HL-60/S4 treated with retinoic acid at 250 ng/mL for 4 days and 3 days (cell line): ENCODE results near the gene RTN4.

Source experiments
- in situ Hi-C: fragments of 300-500 bp; cut with MboI; formaldehyde crosslinking; loops from 2 replicates; pipeline ENCODE4 v1.7.0; 2022; ENCODE audit warnings: low sequenced_read_pairs

The RTN4 gene

DNA sequence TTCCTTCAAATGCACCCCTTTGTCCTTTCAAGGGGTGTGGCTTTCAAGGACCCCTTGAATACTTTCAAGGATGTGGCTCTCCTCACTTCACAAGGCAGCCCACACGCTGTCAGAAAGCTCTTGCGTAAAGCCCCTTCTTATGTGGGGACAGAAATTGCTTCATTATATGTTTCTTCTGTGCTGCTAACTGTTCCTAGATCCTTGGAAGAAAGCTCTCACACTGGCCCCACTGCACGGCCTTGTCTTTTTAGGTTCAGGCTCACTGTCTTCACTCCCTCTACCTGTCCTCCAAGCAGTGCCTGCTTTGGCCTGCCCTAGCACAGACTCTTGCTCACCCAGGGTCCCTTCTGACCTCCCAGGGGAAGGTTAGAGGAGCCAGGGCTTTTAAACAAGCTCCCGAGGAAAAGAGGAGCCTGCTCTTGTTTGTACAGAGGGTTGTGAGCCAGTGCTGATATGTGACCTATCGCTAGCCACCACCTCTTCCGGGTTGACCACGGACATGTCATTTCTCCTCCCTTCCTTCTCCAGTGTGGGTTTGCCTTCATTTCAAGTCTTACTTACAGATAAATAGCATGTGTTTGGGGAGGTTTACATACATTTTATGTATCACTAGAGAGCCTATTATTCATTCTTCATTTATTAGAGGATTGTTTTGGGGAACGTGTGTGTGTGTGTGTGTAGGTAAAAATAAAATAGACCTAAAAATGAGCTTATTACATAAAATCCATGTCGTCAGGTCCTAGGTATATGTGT lies 94.7 kb downstream of the RTN4 start:
- in situ Hi-C loops = no loop called here

DNA sequence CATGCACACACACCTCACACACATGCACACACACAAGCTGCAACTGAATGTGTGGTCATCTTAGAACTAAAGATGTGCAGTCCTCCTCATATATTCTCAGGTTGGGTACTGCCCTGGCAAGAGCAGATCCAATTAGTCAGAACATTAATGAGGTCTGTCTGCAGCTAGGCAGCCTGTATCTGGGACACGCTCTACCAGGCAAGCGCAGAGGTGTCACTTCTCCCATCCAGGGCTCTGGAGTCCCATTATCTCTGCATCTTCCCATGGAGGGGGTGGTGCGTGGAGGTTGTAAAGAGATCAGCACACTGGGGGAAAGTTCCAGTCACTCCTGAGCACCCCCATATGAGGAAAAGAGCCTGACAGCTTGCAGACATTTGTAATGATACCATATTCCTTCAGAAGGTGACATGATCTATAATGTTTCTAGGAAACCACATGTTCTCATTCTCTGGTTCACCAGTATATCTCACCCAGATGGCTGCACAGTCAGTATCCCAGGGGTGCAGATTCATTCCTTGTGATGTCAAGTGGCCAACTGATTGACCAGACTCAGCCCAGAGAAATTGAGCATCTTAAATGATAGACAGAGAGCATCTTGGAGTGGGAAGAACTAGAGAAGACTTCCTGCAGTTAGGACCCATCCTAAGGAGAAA lies 95.4 kb downstream of the RTN4 start:
- in situ Hi-C loops = no loop called here

DNA sequence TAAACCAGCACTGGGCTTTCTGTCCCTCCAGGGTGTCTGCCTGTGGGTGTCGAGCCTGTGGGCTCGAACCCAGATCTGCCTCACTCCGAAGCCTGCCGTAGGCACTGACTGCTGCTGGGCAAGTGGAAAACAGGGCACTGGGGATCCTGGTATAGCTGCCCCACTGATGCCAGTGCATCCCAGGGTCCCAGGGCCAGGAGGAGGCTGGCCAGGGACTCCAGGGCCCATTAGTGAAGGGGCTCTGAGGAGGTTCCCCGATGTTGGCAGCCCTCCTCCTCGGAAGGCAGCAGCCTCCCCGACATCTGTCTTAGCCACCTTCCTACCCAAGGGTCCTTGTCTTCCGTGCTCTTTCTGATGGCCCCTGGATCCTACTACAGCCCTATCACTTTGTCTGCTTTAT lies 96.1 kb downstream of the RTN4 start:
- in situ Hi-C loops = no loop called here

DNA sequence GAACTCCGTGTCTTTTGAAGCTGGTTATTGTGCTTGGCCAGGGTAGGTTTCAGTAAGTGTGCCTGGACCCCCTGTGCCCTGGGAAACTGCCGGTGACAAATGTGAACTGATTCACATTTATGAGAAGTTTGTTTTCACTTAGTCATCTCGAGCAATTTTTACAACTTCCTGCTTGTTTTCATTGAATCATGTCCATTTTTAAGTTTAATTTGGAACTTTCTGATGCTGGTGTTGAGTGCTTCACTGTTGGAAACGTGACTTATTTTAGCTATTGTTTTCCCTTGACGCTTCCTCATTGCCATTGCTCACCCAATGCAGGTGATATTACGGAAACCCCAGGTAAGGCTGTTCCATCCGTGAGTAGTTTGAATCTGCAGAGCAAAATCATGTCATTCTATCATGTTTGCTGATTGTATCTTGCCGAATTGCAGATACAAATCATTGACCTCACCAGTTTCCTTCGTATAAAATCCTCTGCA lies 97.2 kb downstream of the RTN4 start:
- in situ Hi-C loops = no loop called here

DNA sequence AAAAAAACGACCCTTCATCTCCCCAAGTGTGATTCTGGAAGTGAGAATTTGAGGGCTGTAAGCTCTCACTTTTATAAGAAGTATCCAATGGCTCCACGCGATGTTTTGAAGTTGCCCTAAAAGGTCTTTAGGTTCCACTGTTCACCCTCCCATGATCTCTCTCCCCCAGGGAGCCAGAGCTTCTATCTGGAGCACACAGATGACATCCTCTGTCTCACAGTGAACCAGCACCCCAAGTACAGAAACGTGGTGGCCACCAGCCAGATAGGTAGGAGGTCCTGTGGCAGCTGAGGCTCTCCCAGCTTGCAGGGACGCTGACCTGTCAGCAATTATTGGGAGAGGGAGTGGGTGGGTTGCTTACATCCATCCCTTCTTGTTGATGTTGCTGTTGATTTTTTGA lies 97.8 kb downstream of the RTN4 start:
- in situ Hi-C loops = no loop called here

DNA sequence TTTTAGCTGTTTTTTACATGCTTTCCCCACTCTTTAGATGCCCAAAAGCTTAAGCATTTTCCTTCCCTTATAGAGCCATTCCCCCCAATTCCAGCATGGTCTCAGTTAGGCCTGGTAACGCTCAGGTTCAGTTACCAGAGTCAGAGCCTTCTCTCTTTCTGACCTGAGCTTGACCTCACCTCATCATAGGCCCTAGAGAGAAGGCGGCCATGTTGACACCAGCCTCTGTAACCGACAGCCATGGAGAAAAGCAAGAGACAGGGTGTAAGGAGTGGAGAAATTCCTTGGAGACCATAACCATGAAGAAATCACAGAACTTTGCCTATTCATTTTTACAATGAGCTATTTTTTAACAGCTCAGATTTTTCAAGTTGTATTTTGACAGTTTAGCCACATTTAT lies 99.4 kb downstream of the RTN4 start:
- in situ Hi-C loops = no loop called here

DNA sequence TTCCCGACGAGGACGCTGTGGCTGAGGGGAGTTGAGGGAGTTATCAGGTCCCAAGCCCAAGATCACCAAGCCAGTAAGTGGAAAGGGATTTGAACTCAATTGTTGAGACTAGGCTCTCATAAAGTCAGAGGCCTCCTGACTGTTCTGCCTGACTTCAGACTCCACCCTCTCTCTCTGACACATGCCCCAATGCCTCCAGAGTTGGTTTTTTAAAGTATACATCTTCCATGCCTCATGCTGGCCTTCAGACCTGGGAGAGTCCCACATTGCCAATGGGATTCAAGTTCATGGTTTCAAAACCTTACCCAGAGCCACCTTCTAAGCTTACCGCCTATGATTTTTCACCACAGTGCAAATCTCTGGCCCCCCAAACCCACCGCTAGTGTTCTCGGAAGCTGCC lies 100.8 kb downstream of the RTN4 start:
- in situ Hi-C loops = no loop called here

DNA sequence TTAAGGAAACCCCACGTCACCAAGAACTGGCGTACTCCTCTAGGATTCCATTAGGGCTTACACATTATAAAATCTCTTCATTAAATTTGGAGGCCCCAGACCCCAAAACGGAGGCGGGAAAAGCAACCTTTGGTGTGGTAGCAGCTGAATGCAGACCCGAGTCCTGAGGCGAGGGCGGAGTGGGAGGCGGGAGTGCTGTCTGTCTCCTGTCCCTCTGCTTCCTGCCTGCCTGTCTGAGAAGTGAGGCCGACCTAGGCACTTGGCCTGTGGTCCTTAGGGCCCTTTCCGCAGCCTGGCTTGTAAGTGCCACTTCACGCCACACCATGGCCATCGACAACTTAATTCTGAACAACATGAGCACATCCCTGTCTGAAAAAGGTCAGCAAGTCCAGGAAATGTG lies 102.1 kb downstream of the RTN4 start:
- in situ Hi-C loops = no loop called here

DNA sequence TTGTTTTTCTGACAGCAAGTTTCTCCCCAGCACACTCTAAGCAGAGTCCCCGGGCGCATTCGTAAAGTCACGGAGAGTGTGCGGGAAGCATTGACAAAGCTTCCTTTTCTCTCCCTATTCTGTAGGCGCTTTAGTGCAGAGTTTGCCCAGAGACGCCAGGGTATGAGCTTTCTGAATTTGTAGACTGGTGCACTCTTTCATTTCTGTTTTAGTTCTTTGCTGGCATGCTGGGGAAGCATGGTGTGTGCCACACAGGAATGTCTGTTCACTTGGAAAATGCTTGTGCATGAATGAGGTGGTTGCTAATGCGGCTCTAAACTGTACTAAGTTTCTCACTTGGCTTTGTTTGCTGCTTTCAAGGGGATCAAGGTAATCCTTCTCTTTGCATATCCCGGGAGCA lies 102.6 kb downstream of the RTN4 start:
- in situ Hi-C loops = no loop called here

DNA sequence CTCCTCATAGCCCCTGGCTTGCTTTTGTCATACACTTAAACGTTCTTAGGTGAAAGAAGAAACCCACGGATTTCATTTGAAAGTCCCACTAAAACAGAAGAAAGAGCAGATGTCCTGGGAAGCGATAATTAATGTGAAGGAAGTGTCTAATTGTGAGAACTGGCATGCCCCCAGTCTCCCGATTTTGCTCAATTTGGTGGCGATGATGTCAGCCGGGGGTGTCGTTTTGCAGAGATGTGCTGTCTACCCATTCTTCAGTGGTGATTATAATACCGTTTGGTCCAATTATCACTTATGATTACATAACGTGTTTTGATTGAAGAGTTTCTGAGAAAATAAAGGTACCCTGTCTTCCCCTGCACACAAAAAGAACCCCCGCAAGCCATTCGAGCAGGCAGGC lies 103.1 kb downstream of the RTN4 start:
- in situ Hi-C loops = no loop called here

DNA sequence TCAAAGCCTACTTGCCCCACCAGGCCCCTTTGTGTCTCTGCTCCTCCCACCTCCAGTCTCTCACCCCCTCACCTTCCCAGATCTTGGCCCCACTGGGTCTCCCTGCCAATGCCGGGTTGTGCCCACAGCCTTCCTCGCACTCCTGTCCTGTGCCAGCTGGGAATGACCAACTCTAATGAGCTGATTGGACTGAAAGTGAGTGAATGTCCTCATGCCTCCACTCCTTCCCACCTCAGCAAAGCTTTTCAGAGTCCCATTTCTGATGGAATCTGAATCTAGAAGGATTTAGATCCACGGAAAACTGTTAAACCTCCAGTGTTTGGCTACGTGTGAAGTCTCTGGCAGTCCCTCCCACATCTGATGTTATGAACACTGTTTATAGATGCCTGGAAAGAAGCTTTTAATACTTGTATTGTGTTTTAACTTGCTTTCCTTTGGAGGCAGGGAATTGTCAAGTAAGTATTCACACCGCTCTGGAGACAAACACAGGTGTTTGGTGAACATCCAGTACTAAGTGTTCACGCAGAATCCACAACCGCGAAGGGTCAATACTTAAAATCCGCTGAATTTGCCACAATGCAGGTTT lies 103.9 kb downstream of the RTN4 start:
- in situ Hi-C loops = no loop called here

DNA sequence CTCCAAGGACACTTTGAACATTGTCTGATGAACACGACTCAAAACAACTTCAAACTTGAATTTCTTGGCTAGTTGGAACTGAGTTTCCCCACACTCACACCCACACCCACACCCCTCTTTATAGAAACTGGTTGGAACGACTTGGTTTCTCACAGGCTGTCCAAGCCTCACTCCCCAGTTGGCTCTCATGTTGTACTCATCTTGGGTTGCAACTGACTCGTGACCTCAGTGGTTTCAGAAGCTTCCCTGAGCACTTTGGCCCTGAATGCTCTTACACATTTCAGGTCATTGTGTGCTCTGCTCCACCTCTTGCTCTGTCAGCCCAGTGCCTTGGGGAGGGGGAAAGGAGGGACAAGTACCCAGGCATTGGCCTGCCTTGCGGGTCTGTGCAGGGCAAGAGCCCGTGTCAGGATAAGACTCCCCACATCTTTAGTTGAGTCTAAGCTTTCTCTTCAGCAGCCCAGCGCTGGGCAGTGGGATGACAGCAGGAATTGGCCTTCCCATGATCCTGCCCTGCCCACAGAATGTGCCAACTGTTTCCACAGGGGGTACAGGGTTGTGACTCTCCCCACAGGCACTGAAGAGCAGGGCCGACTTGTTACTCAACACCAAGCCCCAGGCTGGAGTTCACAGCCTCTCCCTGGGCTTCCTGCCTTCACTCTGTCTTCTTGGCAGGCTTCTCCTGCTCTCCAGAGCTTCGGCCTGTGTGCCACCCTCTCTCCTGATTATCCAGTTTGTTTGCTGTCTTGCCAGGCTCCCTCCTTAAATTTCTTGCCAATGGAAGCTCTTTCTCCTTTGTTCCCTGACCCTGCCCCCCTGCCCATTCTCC lies 104.6 kb downstream of the RTN4 start:
- in situ Hi-C loops = no loop called here

DNA sequence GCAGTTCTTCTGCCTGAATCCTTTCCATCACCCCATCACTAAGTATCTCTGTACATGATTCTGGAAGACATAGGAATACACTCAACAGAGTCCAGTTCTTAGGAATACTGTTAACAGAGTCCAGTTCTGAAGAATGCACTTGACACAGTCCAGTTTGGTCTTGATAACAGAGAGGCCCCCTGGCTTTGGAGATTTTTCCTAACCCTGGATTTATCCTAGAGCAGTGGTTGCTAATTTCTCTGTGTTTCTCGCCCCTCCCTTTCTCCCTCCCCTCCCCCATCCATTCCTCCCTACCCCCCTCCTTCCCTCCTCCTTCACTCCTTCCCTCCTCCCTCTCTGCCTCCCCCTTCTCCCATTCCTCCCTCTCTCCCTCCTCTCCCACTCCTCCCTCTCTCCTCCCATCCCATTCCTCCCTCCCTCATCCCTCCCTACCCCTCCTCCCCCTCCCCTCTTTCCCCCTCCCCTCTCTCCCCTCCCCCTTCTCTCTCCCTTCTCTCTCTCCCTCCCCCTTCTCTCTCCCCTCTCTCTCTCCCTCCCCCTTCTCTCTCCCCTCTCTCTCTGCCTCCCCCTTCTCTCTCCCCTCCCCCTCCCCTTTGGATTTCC lies 105.4 kb downstream of the RTN4 start:
- in situ Hi-C loops = no loop called here

DNA sequence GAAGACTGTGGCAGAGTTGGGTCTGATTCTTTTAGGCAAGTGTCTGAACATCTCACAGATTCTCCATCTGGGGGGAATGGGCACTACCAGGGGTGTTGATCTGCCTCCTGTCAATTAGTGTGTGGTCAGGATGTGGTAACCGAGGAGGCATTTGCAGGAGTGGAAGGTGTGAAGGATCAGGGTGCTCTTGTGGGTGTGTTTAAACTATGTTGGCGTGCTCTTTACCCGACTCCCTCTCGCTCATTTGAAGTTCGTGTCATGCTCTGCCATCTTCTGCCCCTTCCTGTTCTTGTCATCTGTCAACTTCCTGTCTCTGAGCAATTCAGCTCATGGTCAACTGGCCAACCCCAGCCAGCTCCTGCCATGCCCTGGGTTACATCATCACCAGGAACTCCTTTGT lies 107.9 kb downstream of the RTN4 start:
- in situ Hi-C loops = no loop called here

DNA sequence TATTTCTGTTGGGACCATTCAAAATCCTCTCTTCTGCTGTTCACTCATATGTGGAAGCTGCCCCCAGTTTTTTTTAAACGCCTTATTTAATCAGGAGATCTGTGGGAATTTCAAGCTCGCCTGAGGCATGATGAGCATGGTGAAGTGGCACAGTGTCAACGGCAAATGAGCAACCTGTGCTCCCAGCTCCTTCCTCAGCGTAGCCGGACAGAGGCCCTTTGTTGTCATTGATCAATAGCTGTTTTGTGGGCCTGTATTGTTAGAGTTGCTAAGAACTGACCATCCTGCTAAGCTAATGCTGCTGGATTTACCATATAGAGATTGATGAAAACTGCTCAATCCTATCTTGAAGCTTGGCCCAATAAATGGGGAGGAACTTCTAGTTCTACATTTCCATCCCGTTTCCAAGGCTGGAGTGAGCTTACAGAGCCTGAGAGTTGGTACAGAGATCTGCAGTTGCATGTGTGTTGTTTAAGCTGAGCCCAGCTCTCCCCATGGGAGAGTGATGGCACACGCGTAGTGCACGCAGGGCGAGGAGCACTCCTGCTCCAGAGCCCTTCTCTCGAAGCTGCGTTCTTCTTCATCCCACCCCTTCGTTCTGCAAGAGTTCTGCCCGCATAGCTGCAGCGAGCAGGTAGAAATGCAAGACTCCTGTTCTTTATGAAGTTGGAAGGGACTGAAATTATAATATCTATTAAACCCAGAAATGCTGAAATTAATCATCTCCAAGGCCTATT lies 108.8 kb downstream of the RTN4 start:
- in situ Hi-C loops = no loop called here

DNA sequence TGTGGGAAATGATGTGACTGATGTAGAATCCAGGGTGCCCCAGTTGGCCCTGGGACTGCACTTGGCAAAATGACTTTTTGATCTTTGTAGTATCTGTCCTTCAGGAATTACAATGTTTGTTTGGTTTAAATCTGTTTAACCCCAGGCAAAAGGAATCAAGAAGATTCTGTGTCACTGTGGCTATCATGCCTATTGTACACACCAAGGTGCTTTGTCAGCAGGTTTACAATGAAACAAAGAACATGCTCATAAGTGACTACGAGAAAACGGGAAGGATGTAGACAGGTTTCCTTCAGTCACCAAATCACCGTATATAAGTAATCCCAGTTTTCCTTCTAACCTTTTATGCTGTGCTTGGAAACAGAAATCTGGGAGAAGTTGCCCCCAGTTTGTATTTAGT lies 109.5 kb downstream of the RTN4 start:
- in situ Hi-C loops = no loop called here

DNA sequence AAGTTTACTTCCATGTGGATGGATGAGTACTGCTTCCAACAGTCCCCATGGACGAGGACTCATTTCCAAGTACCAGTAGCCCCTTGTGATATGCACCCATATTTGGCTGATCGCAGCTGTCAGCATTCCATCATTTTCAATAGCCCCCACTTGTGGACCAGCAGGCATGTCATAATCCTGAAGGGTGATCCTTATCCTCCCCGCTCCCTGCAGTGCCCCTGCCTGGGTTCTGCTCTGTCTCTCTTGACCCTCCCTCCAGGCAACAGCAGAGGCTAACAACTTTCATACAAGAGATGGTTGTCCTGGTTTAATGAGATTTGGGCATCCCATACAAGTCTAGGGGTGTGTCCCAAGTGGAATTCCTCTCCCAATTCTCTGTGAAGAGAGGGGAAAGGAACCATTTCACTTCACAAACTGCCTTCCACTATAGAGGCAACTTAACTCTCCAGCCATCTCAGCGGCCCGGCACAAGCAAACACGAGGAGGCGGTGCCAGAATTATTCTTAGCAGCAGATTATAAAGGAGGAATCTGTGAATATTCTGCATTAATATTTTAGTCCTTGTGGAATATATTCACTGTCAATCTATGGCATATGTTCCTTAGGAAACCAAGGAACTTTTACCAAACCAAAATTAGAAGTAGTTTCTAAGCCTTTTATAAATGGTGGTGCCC lies 110.7 kb downstream of the RTN4 start:
- in situ Hi-C loops = no loop called here

DNA sequence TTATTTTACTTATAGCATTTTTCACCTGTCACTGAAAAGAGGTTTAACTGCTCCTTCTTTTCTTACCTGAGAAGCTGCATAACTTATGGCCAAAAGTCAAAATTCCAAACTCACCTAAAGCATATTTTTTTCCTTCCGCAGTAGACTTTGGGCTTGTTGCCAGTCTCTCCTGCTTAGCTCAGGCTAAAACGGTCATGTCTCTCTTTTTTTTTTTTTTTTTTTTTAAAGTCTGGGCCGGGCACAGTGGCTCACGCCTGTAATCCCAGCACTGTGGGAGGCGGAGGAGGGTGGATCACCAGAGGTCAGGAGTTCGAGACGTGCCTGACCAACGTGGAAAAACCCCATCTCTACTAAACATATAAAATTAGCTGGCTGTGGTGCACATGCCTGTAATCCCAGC lies 113.5 kb downstream of the RTN4 start:
- in situ Hi-C loops = no loop called here

DNA sequence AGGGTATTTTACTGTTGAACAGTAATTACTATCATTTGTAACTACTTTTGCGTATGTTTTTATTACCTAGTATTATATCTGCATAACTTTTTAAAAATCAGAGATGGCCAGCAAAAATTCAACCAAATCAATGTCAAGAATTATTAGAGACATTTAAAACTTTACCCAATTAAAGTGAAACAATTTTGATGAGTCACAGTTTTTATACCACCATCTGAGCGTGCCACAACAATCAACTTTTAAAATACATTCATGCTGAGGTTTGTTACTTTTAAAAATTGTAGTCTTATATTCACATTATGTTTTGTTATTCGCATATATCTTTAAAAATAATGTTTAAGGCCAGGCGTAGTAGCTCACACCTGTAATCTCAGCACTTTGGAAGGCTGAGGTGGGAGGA lies 114.9 kb downstream of the RTN4 start:
- in situ Hi-C loops = no loop called here

DNA sequence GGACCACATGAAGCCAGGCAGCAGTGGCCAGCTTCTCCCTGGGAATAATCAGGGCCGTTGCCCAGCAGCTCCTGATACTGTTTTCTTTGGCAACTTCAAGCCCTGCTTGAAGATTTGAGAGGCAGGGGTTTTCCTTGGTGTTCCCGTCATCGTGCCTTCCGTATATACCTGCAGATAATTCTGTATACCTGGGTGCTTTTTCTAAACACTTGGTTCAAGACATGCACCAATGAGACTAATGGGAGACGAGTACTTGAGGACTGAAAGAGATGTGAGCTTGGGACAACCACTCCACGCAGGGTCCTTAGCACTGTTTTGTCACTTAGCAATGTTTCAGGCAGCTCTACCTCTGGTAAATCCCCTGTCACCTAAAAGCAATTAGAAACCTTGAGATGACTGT lies 118.8 kb downstream of the RTN4 start:
- in situ Hi-C loops = no loop called here
